PFSK-1 (cell line): ENCODE results near the gene C12orf54.

ENCODE experiments used
- FOXP2 ChIP-seq: optimal IDR thresholded peaks from 2 replicates; pipeline ENCODE3; 2011; ENCODE audit warnings: borderline replicate concordance, control low read depth, inconsistent platforms; ENCODE audit not compliant: insufficient read depth; ENCODE audit errors: extremely low read length, extremely low read depth
- POLR2AphosphoS5 ChIP-seq: IDR thresholded peaks from 2 replicates; pipeline ENCODE4 v1.6.1; 2012; ENCODE audit warnings: low read depth, mild to moderate bottlenecking, control low read depth, low read length, moderate library complexity
- REST ChIP-seq, 2 experiments: IDR thresholded peaks; 2 replicates each; pipeline versions ENCODE4 v1.6.1 to v1.8.0; 2011 to 2012; ENCODE audit warnings: low read depth in 2 of 2, low read length in 2 of 2, control low read depth in 1 of 2, inconsistent platforms in 1 of 2, mild to moderate bottlenecking in 1 of 2, moderate library complexity in 1 of 2; ENCODE audit not compliant: insufficient read depth in 1 of 2
- SIN3A ChIP-seq: IDR thresholded peaks from 2 replicates; pipeline ENCODE4 v1.6.1; 2012; ENCODE audit warnings: mild to moderate bottlenecking, low read length, moderate library complexity, borderline replicate concordance; ENCODE audit not compliant: insufficient read depth
- TAF1 ChIP-seq: IDR thresholded peaks from 2 replicates; pipeline ENCODE4 v1.6.1; 2012; ENCODE audit warnings: low read length, control low read depth, borderline replicate concordance; ENCODE audit not compliant: insufficient read depth

C12orf54 gene

GRCh38 chr12:48446161-48446776 is 36.0 kb upstream of the C12orf54 start:
- no peak for TF ChIP-seq TAF1
- no peak for TF ChIP-seq POLR2AphosphoS5
- no peak for TF ChIP-seq REST (IDR thresholded peaks at IDR 0.05; ENCODE audit: insufficient read depth in 1 of 2, low read depth in 2 of 2, low read length in 2 of 2)
- no peak for TF ChIP-seq SIN3A
- TF ChIP-seq FOXP2: no peak

GRCh38 chr12:48447755-48448154 is 34.5 kb upstream of the C12orf54 start:
- TF ChIP-seq FOXP2: no peak
- TF ChIP-seq TAF1: no peak
- TF ChIP-seq SIN3A: no peak

- TF ChIP-seq POLR2AphosphoS5 (no peak), FOXP2 (no peak), TAF1 (no peak), SIN3A (no peak), REST (IDR thresholded peaks at IDR 0.05; ENCODE audit: insufficient read depth in 1 of 2, low read depth in 2 of 2, low read length in 2 of 2) (no peak)
Measured at GRCh38 chr12:48451372-48451771, 30.9 kb upstream of the C12orf54 start.

- no peak for TF ChIP-seq TAF1
- TF ChIP-seq POLR2AphosphoS5: no peak
- TF ChIP-seq SIN3A: no peak
- TF ChIP-seq FOXP2: no peak
- no peak for TF ChIP-seq REST (IDR thresholded peaks at IDR 0.05; ENCODE audit: insufficient read depth in 1 of 2, low read depth in 2 of 2, low read length in 2 of 2)
Measured at GRCh38 chr12:48454667-48455066, 27.6 kb upstream of the C12orf54 start.

- TF ChIP-seq POLR2AphosphoS5 (no peak), FOXP2 (no peak), SIN3A (no peak), TAF1 (no peak), REST (IDR thresholded peaks at IDR 0.05; ENCODE audit: insufficient read depth in 1 of 2, low read depth in 2 of 2, low read length in 2 of 2) (no peak)
Measured at GRCh38 chr12:48455116-48455515, 27.2 kb upstream of the C12orf54 start.
